HepG2 (cell line): ENCODE measurements around the gene PTPRC.

Experiments used
- CREM ChIP-seq, 2 experiments: sonication (generic) in 1 of 2; formaldehyde crosslinking in 1 of 2; IDR thresholded peaks; 2 replicates each; pipeline versions ENCODE4 v1.4.0 to v1.6.1; 2016 to 2020; ENCODE audit warnings: antibody characterized with exemption in 1 of 2, mild to moderate bottlenecking in 1 of 2, missing genetic modification reagents in 1 of 2
- FOXK1 ChIP-seq: sonication (generic); formaldehyde crosslinking; IDR thresholded peaks from 2 replicates; pipeline ENCODE4 v1.4.0; 2020; ENCODE audit warnings: low read depth, missing genetic modification reagents, borderline replicate concordance
- GABPA ChIP-seq, 2 experiments: IDR thresholded peaks; 2 replicates each; pipeline ENCODE4 v1.6.1; 2011 to 2016; ENCODE audit warnings: low read depth in 2 of 2, low read length in 1 of 2, missing biosample characterization in 1 of 2, missing genetic modification characterization in 1 of 2
- MYC ChIP-seq: sonication (generic); formaldehyde crosslinking; IDR thresholded peaks from 2 replicates; pipeline ENCODE4 v1.9.0; 2021; ENCODE audit warnings: missing genetic modification reagents, borderline replicate concordance
- NR3C1 ChIP-seq: sonication (generic); formaldehyde crosslinking; IDR thresholded peaks from 2 replicates; pipeline ENCODE4 v1.4.0; 2020; ENCODE audit warnings: missing genetic modification reagents
- POLR2A ChIP-seq, 2 experiments: IDR thresholded peaks; 2 replicates each; pipeline ENCODE4 v1.6.1; 2011; ENCODE audit warnings: low read depth in 2 of 2, low read length in 2 of 2, mild to moderate bottlenecking in 1 of 2, moderate library complexity in 1 of 2; ENCODE audit not compliant: insufficient read depth in 1 of 2
- SNAPC4 ChIP-seq: sonication (generic); formaldehyde crosslinking; IDR thresholded peaks from 2 replicates; pipeline ENCODE4 v1.4.0; 2020; ENCODE audit warnings: mild to moderate bottlenecking, missing genetic modification reagents
- TCF7L2 ChIP-seq: IDR thresholded peaks from 2 replicates; pipeline ENCODE4 v1.6.1; 2011; ENCODE audit warnings: mild to moderate bottlenecking, low read depth, low read length, moderate library complexity
- ZNF496 ChIP-seq: sonication (generic); formaldehyde crosslinking; IDR thresholded peaks from 2 replicates; pipeline ENCODE4 v1.8.1; 2023; ENCODE audit warnings: mild to moderate bottlenecking, moderate library complexity, missing genetic modification reagents; ENCODE audit not compliant: insufficient replicate concordance
- ZNF891 ChIP-seq: sonication (generic); formaldehyde crosslinking; IDR thresholded peaks from 2 replicates; pipeline ENCODE4 v1.5.0; 2020; ENCODE audit warnings: mild to moderate bottlenecking, missing genetic modification reagents

DNA sequence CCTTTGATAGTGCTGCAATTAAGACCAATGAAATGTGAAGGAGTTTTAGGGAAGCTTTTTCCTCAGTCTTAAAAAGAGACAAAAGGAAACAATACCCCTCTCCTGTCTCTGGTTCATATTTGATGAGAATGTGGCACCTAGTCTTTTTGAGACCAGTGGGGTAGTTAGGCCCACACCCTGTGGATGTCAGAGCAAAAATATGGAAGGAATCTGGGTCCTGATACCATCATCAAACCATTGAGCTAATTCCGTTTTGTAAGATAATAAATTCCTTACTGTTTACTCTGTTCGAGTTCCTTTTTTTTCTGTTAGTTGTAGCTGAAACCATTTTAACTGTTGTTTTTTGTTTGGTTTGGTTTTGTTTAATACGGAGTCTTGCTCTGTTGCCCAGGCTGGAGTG lies 33.3 kb downstream of the PTPRC start:
- TF ChIP-seq GABPA (IDR thresholded peaks at IDR 0.05; ENCODE audit: low read depth, low read length): no peak
- TF ChIP-seq GABPA (CRISPR knock-in tag; IDR thresholded peaks at IDR 0.05; ENCODE audit: low read depth): no peak
- no peak for TF ChIP-seq ZNF891
- TF ChIP-seq FOXK1 (CRISPR knock-in tag): no peak
- TF ChIP-seq TCF7L2: no peak
- no peak for TF ChIP-seq POLR2A (IDR thresholded peaks at IDR 0.05; ENCODE audit: insufficient read depth in 1 of 2, low read depth in 2 of 2, low read length in 2 of 2)
- TF ChIP-seq MYC (CRISPR knock-in tag): no peak
- no peak for TF ChIP-seq NR3C1 (CRISPR knock-in tag)
- TF ChIP-seq CREM (IDR thresholded peaks at IDR 0.05): no peak
- no peak for TF ChIP-seq CREM (CRISPR knock-in tag; IDR thresholded peaks at IDR 0.05)
- TF ChIP-seq SNAPC4 (CRISPR knock-in tag): no peak
- no peak for TF ChIP-seq ZNF496 (CRISPR knock-in tag)
